ENCODE results near the gene HSPA14.

- no peak for TF ChIP-seq CTCF (optimal IDR thresholded peaks at IDR 0.05 in 1 of 3, IDR thresholded peaks at IDR 0.05 in 1 of 3, conservative IDR thresholded peaks at IDR 0.05 in 1 of 3; ENCODE audit: extremely low read depth in 1 of 3, insufficient read depth in 2 of 3, low read length in 3 of 3)
- TF ChIP-seq EZH2 (IDR thresholded peaks at IDR 0.05; ENCODE audit: low read length) = no peak
These were observed 5.4 kb downstream of the HSPA14 start for GRCh38 chr10:14843327-14843988.
